AG04449 (cell line): ENCODE measurements around the gene NTM.

Source experiments
- CTCF ChIA-PET: fragments of 350-600 bp; formaldehyde crosslinking; extraction: SDS; loops from one replicate; lab custom pipeline; 2021; ENCODE audit warnings: antibody characterized with exemption; lab: Yijun Ruan, JAX
- POLR2A ChIA-PET: fragments of 400-600, 350-600 bp; formaldehyde crosslinking; extraction: SDS; loops from one replicate; lab custom pipeline; 2020; ENCODE audit warnings: antibody characterized with exemption, inconsistent platforms; lab: Yijun Ruan, JAX
- DNase-seq: peaks from one replicate; pipeline ENCODE4 v3.0.0-alpha.2; 2010; ENCODE audit warnings: low read depth, low spot score
- H3K4me3 ChIP-seq: 2 replicates; pipeline ENCODE4 v1.5.1; 2011; ENCODE audit warnings: low read depth, mild to moderate bottlenecking, control low read depth, low read length
- CTCF ChIP-seq: IDR thresholded peaks from one replicate; pipeline ENCODE4 v1.5.1; 2011; ENCODE audit warnings: mild to moderate bottlenecking, moderate library complexity, low read length, control low read depth, inconsistent platforms; ENCODE audit not compliant: insufficient read depth; ENCODE audit errors: missing control alignments

The NTM gene

DNA sequence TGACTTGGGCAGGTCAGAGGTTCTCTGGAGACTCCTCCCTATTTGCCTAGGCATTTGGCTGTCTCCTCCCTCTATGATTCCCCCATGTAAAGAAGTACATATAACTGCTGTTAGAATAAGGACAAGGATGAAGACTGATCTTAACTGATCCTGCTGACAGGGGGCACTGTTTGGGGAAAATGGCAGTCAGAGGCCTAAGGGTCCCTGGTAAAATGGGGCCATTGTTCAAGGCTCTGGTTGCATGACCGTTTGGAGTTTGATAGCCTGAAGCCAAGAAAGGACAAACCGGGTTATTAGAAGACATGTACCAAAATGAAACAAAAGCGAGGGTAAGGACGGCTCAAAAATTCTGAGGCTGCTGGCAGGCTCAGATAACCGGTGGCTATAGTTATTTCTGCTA lies 712.2 kb downstream of the NTM start:
- TF ChIP-seq CTCF: no peak
- POLR2A ChIA-PET: no interaction called here
- no peak for DNase-seq
- CTCF ChIA-PET: no interaction called here
- H3K4me3 ChIP-seq: no peak overlapping the region

DNA sequence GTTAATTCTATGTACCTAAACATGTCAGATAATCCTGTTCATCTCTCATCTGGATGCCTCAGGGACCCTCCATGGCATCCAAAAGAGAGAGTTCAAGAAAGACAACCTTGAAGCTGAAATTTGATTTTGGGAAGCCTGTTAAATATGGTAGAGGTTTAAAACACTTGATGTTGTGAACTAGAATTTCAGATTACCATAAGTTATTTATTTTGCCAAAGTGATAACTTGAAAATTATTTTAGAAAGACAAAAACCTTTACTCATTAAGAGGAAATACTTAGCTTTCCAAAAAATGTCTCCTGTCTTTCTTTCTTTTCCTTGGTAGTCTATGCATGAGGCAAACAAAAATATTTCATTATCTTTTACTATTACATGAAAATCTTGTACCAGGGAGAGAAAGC lies 714.0 kb downstream of the NTM start:
- CTCF ChIA-PET: interaction anchor here (1.4 kb wide), 1 partner anchor 17 kb away, joined by 6 read pairs; no protein-coding TSS in a partner anchor
- no peak for DNase-seq
- H3K4me3 ChIP-seq: no peak overlapping the region
- no peak for TF ChIP-seq CTCF
- POLR2A ChIA-PET: no interaction called here

- CTCF ChIA-PET: no interaction called here
- no peak for TF ChIP-seq CTCF
These were observed 716.7 kb downstream of the NTM start for GRCh38 chr11:132087148-132087547.

GRCh38 chr11:132088551-132088950 lies 718.1 kb downstream of the NTM start:
- CTCF ChIA-PET: interaction anchor here (1.2 to 1.9 kb wide), 3 partner anchors 10 to 164 kb away, joined by 3 to 7 read pairs (median 3); no protein-coding TSS in a partner anchor
- no peak overlapping the region for H3K4me3 ChIP-seq
- no peak for TF ChIP-seq CTCF
- POLR2A ChIA-PET: no interaction called here
- DNase-seq: no peak

More at GRCh38 chr11:132087148-132087547, 716.7 kb downstream of the NTM start:
- POLR2A ChIA-PET: no interaction called here
- DNase-seq: no peak
- no peak overlapping the region for H3K4me3 ChIP-seq

GRCh38 chr11:132093536-132094259 lies 723.3 kb downstream of the NTM start:
- DNase-seq: no peak
- H3K4me3 ChIP-seq: no peak overlapping the region
- CTCF ChIA-PET: interaction anchor here (0.7 to 2.2 kb wide), 7 partner anchors 8 to 226 kb away, joined by 3 to 10 read pairs (median 3); no protein-coding TSS in a partner anchor
- POLR2A ChIA-PET: no interaction called here
- no peak for TF ChIP-seq CTCF

GRCh38 chr11:132094598-132094997 lies 724.2 kb downstream of the NTM start:
- no peak overlapping the region for H3K4me3 ChIP-seq
- POLR2A ChIA-PET: no interaction called here
- no peak for TF ChIP-seq CTCF
- CTCF ChIA-PET: interaction anchor here (0.7 to 1.4 kb wide), 3 partner anchors 17 to 180 kb away, joined by 3 read pairs; no protein-coding TSS in a partner anchor
- DNase-seq: no peak
